HG02763 (cell line): ENCODE results near the gene FTCDNL1.

ENCODE experiments used
- ATAC-seq: cut with Tn5 transposase; IDR thresholded peaks from one replicate; pipeline ENCODE4 v1.9.1; 2021; ENCODE audit warnings: mild to moderate bottlenecking, moderate library complexity; ENCODE audit not compliant: unreplicated experiment

The FTCDNL1 gene

DNA sequence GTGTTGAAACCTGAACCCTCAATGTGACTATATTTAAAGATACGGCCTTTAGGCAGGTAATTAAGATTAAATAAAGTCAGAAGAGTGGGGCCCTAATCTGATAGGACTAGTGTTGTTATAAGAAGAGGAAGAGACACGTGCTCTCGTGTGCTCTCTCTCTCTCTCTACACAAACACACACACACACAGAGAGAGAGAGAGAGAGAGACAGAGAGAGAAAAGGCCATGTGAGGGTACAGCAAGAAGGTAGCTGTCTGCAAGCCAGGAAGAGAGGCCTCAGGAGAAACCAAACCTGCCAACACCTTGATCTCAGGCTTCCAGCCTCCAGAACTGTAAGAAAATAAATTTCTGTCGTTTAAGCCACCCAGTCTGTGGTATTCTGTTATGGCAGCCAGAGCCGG, 106.7 kb downstream of the FTCDNL1 start:
- no peak for ATAC-seq

DNA sequence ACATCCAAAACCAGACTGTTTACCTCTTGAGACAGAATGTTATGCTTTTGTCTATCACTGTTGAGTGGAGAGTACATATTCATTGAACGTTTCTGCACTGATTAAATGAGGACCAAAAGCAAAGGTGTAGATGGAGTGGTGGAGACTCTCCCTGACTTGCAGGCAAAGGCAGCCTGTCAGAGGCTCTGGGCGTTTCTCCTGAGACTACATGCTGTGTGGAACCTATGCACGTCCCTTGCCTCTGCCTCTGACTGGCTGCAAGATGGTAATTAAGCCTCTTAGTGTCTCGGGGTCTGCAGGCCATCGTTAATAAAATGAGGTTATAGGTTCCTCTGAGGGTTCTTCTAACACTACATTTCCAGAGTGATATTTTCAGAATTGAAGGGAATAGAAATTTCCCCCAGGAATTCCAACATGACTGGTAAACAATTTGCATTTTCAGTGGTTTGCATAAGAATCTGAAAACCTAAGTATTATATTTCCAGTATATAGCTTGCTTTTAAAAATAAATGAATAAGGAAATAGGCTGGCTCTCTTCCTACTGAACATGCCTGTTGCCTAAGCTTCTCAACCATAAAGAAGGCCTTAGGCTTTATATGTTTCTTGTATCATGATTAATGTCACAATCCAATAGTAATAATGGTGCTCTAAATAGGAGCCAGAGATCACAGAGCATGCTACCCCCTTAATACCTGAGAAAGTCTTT, 107.4 kb downstream of the FTCDNL1 start:
- ATAC-seq = no peak

DNA sequence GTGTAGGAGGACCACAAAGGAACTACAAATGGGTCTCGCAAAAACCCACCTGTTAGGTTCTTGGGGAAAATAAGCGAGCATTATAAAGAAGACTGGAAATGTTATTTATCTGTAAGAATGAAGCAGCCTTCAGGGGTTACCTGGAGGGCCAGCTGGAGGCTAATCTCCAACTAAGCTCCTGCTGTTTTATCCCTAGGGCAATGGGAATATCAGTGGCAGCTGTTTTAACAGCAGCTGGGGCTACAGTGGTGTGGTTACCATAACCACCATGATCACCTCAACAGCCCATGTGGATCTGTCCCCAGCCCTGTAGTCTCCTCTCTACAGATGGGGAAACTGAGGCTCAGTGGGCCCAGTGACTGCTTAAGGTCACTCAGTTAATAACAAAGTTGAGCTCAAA, 108.1 kb downstream of the FTCDNL1 start:
- ATAC-seq = no peak

DNA sequence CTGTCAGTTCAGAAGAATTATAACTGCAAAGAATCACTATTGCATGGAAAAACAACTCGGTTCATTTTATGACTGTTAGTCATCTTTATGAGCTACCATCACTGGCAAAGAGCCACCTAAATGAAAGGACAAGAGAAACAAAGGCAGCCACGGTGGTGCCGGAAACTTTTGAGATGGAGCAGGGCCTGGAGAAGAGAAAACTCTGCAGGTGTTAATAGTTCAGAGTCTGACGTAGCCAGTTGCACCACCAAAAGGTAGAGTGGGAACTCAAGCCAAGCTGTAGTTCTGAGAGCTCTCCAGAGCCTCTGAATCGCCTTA, 110.9 kb downstream of the FTCDNL1 start:
- ATAC-seq = no peak

DNA sequence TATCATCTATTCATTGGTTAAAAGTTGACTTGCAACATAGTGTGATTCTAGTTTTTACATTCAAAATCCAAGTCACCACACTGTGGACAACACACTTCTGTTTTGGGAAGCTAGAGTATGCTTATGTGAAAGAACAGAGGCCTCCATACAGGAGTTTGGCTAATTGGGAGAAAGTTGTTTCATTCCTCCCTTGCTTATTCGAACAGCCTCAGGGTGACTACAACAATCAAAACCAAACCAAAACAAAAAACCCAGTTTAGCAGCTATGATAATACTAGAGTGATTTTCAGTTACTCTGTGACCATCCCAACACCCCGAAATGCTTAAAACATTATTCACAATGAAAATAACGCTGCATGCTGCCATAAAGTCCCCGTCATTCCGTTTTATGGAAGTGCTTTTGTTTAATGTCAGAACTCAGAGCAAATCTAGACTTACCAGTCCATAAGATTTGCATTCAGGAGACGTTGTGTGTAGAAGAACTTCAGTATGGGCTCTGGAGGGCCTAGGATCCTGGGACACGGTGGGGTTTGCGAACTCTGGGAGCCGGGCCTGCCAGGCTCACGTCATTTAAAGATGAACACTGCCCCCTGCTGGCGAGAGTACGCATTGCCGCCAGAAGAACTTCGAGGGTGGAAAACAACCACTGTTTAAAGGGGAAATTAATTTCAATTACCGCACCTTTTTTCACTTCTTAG, 111.4 kb downstream of the FTCDNL1 start:
- ATAC-seq = no peak

DNA sequence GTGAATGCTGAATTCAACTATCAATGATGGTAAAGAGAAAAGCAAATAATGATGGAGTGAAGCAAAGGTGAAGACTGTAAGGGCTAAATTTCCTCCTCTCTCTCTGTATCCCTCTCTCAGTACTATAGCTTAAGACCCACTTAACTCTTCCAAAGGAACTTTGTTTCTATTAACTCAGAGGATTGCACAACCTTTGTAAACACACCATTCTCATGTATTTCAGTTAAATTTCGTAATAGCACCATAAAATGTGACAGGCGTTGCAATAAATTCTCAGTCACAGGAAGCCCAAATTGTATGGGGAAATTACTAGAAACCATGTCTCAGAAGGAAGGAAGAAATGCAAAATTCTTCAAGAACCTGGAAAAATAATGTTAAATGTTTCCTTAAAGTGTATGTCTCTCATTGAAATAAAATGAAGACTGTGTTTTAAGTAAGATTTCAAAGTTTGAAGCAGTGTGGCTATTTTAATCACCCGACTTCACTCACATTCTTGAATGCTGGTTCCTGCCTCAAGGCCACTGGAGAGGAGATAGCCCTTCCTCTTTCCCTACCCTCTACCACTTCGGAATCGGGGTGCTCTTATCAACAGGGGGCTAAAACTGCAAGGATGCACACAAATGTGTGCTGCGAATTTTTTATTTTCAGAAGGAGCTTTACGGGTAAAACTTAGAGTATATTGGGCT, 112.1 kb downstream of the FTCDNL1 start:
- ATAC-seq = no peak

DNA sequence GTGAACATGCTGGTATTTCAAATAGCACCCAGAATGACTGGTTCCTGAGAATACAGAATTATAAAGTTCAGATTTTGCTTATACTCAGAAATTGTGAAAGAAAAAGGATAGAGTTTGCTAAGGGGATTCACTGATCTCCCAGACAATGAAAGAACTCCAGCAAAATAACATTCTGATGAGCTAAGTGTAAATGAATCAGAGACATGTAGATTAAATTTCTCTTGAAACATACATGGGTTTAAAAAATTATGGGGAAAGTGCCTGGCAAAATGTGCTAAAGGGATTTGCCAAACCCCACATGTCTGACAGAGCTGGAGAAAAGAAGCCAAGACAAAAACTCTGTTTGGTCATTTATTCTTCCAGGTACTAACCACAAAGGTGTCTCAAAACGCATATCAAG, 116.3 kb downstream of the FTCDNL1 start:
- no peak for ATAC-seq

DNA sequence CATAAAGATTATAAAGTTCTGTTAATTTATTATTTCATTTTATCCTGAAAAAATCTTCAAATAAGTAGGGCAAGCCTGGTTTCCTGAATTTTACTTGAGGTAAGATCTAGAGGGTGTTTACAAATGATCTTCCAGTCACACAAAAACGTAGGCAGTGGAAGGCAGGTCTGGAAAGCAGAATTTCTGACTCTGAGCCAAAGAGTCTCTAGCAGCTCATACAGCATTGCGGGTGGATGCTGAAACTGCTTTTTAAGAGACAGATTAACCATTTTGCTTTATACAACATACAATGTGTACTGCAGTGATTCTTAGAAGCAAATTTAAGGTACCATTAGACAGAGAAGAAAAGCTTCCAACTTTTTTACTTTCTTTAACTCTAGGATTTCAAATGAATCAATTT, 117.0 kb downstream of the FTCDNL1 start:
- no peak for ATAC-seq

DNA sequence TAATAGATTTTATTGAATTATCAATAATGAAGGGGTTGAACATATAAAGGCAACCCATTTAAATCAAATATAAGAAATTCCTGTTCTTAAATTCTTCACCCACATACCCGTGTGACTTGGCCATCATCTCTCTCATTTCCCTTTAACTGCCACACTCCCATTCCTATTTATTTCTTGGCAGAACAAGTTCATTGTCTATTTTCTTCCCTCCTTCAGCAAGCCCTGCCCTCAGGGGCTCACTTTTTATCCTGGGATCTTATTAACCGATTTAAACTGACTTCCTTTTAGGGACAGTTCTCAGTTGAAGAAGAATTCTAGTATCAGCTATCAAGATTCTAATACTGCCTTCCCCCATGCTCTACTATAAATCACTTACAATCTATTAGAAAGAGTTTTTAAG, 123.2 kb downstream of the FTCDNL1 start:
- ATAC-seq = no peak

DNA sequence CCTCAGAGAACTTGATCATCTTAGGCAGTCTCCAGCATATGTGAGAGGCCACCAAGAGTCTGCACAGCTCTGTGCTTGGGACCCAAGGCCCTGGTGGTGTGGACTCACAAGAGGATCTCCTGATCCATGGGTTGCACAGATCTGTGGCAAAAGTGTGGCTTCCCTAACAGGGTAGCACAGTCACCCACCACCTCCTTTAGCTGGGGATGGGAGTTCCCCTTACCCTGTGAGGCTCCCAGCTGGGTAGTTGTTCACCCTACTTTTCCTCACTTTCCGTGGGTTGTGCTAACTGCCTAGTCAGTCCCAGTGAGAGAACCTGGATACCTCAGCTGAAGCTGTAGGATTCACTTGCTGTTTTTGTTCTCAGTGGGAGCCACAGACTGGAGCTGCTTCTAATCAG, 123.7 kb downstream of the FTCDNL1 start:
- ATAC-seq = no peak

DNA sequence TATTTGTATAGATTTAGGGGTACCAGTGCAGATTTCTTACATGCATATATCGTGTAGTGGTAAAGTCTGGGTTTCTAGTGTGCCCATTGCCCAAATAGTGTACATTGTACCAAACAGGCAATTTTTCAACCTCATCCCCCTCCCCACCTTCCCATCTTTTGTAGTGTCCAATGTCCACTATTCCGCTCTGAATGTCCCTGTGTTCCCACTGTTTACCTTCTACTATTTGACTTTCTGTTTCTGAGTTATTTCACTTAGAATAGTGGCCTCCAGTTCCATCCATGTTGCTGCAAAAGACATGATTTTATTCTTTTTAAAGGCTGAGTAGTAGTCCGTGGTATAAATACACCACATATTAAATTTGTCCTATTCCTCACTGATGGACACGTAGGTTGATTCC, 132.9 kb downstream of the FTCDNL1 start:
- ATAC-seq = no peak

DNA sequence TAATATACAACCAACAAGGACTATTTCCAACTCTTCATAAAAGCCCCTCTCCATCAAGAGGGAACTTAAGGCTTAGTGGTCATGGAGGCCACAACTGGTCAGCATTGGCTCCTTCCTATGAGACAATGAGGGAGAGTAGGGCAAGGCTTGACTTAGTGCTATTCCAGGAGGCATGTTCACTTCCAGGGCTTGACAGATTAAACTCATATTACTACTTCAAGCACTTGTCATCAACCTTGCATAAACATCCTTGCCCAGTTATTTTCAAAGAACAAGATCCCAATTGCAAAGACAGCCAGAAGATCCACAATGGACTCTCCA, 133.4 kb downstream of the FTCDNL1 start:
- no peak for ATAC-seq

DNA sequence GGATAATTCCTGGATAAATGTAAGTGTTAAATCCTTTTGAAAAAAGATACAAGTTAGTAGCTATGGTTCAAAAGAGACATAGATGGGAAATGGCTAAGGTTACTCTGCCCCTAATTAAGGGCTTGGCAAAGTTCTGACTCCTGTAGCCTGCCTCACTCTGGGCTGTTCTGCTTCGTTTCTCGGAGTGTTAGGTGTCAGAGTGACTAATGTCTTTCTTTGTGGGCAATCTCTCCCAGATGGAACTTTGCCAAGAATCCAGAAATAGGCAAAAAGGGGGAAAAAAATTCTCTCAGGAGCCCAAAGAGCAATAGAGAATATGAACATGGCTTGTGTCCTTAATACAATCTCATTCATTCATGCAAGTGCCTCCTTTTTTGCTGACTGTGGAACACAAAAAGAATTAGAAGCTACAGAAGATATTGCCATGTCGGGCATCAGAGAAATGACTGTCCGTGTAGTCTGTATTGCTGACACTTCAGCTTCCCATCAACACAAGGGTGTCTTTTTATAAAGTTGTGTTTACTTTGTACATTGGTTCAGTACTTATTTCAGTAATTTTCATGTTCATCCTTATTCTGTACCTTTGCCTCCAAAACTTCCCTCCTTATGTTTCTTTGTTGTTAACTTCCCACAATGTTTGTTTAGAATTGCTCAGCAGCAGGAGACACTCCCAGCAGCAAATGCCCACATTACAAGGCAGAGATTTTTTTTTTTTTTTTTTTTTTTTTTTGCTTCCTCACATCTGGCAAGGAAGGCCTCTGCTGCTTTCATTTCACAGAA, 134.0 kb downstream of the FTCDNL1 start:
- ATAC-seq = no peak

DNA sequence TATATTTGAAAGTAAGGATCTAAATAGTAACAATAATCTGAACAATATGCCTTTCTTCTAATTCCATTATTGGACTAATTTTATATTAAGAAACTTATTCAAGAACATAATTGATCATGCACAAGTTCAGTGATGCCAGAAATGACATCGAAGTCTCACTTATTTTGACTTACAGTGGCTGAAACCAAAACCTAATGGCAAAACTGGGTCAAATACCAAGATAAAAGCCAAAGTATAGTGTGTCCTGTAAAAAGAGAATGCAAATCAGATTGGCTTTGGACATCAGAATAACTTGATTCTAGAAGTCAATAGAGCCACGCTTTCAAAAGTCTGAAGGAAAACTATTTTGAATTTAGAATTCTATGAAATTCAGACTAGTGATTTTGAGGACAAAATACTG, 137.2 kb downstream of the FTCDNL1 start:
- no peak for ATAC-seq

DNA sequence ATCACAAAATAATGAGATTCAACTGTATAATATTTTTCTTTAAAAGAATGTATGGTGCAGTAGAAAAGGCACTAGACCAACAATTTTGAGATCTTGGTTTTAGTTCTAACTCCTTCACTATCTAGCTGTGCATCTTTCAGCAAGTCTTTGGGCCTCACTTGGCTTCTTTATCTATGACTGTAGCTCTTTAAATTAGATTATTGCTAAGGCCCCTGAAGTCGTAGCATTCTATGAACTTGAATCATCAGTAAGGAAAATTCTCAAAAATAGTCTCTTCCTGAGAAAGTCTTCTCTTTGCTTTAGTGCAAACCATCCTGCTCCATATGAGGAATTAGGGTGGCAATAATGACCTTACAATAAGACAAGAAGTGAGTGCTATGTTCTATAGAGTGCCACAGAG, 140.4 kb downstream of the FTCDNL1 start:
- no peak for ATAC-seq
